ENCODE measurements around the gene MMP21. TPM values are rescaled to one million over a fixed set of nuclear protein-coding genes. Genes with fewer than 3 reads are reported as not detected.

Gene MMP21, protein sequence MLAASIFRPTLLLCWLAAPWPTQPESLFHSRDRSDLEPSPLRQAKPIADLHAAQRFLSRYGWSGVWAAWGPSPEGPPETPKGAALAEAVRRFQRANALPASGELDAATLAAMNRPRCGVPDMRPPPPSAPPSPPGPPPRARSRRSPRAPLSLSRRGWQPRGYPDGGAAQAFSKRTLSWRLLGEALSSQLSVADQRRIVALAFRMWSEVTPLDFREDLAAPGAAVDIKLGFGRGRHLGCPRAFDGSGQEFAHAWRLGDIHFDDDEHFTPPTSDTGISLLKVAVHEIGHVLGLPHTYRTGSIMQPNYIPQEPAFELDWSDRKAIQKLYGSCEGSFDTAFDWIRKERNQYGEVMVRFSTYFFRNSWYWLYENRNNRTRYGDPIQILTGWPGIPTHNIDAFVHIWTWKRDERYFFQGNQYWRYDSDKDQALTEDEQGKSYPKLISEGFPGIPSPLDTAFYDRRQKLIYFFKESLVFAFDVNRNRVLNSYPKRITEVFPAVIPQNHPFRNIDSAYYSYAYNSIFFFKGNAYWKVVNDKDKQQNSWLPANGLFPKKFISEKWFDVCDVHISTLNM
- not detected for total RNA-seq

DNA sequence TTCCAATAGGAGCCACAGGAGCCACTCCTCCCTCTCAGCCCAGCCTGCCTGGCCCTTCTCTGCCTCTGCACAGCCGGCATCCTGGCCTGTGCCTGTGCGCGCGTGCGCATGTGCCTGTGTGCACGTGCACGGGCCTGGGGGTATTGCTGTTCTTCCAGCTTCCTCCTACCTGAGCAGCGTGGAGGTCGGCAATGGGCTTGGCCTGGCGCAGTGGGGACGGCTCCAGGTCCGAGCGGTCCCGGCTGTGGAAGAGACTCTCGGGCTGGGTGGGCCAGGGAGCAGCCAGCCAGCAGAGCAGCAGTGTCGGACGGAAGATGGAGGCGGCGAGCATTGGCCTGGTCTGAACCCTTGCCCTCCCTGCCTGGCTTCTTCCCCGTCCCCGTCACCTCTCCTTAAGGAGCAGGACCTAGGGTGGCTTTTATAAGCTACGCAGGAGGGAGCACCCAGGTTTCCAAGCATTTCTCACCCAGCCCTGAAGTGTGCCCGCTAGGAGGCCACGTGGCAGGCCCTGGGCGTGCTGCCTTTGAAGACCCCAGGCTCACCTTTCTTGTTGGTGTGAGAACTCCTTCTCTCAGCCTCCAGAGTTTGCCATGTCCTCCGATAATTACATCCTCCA, at the start of gene MMP21:
Gene MMP21 (minus strand): TSS at position 331 of the 616 bp plus-strand sequence. CDS start 0 bp downstream, at position 331.
- DNase-seq, result no peak

DNA sequence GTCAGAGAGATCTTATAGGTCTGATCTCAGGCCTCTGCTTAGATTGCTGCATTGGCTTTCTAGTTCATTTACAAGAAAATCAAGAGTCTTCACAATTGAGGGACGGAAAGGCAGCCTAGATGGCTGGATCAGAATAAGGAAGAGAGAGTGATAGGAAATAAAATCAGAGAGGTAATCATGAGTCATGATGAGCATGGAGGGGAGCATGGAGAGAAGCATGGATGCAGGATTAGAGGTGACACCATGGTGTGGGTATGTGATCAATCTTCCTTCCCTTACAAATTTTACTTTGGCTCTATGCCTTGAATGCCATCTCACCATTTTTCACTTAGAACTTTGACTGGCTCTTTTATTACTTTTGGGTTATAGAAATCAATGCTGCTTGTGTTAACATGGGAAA, 49.1 kb upstream of the MMP21 start:
- DNase-seq, result no peak

DNA sequence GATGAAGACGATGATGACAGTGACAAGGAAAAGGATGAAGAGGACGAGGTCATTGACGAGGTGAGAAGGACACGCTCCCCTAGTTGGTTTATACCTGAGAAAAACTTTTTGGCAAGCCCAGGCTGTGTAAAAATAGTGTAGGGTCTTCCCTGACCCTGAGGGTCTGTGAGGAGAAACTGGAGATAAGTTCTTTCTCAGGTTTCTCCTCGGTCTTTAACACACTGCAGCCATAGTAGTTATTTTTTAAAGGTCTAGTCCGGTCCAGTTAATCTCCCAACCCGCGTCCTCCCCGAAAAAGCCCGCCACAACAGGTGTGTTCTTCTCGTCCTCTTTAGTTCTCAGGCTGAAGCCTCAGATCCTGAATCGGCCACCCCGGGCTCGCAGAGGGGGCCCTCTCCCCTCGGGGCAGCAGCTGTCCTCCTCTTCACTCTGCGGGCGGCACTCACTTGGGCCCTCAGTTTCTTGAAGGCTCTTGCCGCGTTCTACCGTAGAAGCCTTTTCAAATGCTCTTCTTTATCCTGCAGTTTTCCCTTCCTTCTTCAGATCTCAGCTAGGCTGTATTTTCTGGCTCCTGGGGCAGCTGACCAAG, 48.1 kb upstream of the MMP21 start:
- no peak for DNase-seq

DNA sequence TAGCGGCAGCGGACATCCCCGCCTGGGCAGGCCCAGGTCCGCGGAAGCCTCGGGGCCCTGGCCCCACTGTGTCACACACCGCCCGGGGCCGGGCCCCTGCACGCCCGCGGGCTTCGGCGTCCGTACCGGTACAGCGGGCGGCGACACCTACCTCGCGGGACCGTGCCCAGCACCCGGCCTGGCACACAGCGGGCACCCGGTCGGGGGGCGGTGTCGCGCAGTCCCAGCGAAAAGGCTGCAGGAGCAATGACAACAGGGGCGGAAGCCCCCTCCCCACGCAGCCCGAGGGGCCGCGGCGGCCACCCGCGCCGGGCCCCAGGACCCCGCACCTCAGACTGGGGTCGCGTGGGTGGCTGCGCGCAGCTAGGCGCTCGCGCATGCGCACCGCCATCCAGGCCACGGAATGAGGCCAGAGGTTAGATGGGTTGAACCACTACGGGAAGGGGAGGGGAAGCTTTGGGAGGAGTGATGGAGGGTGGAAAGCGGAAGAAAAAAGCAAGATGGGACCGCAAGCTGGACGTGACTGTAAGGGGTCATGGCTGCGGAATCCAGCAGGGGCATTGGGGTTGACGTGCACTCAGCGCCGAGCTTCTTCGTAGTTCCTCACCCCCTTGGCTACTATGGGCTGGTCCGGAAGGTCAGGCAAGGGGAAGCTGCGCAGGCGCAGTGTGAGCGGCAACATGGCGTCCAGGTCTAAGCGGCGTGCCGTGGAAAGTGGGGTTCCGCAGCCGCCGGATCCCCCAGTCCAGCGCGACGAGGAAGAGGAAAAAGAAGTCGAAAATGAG, 47.4 kb upstream of the MMP21 start, which contains the start of the genes BCCIP and UROS:
Gene BCCIP (plus strand): TSS at position 669 of the 785 bp plus-strand sequence. CDS start 12 bp downstream, at position 681.
Gene UROS (minus strand): TSS at position 381 of the 785 bp plus-strand sequence. CDS start 6,759 bp downstream, outside the sequence.
- peak; percentile 91 for DNase-seq

DNA sequence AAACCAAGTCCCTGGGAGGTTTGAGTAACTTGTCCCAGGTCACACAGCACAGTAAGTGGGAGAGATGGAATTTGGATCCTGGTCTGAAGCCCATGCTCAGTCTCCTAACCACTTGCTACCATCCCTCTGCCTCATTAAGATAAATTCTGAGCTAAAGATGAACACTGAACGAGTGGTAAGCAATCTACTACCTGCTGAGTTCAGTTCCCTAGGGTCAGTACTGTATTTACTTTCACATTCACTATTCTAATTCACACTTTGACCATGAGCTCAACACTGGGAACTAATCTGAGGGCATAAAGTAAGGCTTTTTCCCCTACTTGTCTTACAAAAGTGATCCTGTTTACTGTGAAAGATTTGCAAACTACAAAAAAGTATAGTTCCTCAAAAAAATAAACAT, 45.1 kb upstream of the MMP21 start:
- DNase-seq, result no peak

DNA sequence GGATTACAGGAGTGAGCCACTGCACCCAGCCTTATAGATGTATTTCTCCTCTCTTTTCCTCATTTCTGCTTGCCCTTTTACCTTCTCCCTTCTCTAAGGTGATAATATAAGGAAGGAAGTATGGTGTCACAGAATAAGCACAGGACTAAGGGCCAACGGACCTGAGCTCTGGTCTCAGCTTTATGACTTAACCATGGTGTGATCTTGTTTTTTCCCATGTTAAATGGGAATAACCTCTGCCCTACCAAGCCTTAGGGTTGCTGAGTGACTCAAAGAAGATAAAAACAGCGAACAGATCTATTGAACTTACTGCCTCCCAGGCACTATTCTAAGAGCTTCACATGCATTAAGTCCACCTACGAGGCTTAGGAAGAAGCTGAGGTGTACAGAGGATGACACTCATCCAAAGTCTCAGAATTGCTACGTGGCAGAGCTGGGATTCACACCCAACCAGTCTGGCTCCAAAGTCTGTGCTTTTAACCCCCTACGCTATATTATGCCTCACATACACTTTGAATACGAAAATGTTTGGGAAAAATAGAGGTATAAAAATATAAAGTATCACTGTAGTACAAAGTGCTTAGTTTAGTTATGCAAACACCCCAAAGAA, 41.8 kb upstream of the MMP21 start:
- no peak for DNase-seq

DNA sequence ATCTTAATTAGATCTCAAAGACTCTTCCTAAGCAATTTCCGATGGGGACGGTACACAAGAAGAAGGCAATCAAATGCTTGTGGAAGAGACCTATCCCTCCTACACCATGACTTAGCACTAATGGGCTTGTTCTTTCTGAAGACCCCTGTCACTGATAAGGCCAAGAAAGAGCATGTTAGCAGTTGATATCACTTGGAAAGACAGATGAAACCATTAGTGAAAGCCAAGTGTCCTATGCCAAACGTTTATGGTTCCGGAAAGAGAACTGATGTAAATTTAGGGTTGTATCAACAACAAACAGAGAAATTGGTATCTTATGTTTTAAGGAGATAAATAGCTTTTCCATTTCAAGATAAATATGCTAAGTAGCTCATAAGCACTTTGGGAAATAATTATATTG, 40.9 kb upstream of the MMP21 start:
- no peak for DNase-seq

DNA sequence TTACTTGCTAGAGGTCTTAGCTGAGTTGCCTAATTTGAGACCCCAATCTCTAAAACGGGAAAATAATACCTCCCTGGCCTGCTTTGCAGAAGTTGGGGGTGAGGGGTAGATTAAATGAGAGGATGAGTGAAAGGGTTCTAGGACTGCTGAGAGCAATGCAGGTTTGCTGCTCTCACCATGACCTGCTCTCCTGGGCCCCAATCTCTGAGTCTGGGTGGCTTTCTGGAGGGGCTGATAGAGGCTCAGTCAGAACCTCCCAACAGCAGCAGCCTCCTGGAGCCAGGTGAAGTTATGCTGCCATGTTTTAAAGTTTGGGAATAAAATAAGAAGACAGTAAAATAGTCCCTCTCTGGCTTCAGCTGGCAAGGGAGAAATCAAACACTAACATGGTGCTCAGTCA, 40.1 kb upstream of the MMP21 start:
- DNase-seq, result no peak

DNA sequence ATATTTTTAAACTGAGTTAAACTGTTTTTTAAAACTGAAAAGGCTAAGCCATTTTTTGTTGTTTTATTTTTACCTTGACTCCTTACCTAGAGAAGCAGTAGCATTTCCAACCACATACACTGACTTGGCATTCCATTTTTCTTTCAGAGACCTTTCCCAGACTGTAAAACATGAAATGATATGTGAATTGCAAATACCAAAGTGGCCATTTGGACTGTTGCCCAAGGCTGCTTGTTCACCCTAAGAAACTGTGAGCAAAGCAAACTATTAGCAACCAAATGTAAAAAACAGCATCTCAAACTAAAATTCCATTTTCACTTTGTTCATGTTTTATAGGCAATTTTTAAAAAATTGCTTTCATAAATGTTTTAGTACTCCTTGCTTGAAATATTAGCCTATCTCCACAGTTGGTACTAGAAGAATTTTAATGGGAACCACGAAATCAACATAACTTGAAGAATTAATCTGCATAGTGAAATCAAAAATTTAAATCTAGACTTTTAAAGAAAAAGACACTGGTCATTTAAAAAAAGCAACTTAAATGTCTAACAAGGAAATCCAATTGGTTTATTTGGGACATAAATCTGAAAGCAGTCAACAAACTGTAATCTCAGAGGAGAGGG, 36.6 kb upstream of the MMP21 start:
- DNase-seq, result no peak

DNA sequence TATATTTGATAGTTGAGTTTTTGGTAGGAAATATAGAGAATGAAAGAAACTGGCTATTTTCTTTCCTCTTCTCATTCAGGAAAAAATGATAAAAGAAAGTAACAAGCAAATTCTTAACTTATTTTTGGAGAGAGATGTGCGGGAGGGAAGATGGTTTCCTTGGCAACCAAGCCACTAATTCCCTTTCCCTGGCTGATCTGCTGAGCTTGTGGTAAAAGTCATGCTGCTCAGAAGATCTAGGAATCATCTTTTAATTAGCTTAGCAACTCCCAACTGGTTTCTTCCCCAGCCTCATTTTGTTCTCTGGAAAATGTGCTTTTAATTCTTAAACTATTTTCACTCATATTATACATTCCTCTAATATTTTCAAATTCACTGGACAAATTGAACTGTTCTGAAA, 35.6 kb upstream of the MMP21 start:
- no peak for DNase-seq

DNA sequence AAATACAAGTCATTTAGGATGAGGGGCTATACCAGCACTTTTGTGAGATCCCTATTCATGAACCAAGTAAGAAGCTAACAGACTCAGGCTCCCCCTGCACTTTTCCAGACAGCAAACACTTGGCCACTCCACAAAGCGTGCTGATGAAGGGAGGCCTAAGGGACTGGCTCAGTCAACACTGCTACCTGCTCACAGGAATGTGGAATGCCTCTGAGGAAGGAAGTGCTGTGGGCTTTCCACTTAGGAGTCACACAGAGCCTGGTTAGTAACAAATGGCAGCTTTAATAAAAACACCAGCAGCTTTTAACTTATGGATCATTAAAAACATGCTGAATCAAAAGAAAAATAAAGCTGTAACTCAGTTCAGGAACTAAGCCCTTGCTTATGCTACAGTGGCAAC, 32.4 kb upstream of the MMP21 start:
- no peak for DNase-seq

DNA sequence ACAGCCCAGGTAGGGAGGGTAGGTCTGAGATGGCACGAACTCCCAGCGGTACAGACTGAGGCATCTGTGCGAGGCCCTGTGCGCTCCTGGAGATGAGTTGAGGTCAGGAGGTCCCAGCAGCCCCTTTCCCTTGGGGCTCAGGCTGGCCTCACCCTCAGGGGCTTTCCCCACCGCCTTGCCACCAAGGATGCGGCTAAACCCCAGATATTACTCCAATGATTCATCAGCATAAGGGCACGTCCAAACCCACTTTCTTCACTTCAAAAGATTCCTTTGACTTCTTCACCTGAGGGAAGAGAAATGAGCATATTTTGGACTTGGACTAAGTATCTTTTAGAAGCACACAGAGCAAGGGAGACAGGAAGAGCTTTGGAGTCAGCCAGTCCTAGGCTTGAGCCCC, 27.1 kb upstream of the MMP21 start:
- DNase-seq, result no peak

DNA sequence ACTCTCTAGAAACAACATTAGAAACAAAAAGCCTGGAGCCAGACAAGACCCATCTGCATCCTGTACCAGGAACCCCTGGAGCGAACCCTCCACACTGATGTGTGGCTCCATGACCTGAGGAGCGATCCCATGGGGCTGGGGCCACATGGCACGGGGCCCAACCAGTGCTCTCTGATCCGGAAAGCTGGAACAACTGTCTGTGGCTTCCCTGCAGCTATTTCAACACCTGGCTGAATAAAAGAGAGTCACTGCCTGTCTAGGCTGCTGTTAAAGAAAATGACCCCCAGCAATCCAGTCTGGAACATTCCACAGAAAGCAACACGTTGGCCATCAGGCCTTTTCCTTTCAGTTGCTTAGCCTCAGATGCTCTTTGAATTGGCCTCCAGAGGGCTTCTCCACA, 26.5 kb upstream of the MMP21 start:
- no peak for DNase-seq

DNA sequence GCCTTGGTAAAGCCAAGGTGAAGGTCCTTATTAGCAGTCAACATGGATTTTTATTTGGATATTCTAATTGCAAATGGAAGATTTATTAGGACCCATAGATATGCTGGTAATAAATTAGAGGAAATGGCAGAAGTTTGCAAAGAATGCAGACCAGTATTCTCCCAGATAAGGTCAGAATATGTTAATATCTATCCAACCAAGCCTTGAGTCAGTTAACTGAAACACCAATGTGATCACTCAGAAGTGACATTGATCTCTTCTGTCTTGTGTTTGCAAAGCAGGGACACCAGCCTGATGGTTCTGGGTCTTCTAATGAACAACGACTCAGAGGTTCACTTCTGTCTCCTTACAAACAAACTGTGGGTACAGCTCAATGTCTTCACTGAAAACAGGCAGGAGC, 26.0 kb upstream of the MMP21 start:
- no peak for DNase-seq

DNA sequence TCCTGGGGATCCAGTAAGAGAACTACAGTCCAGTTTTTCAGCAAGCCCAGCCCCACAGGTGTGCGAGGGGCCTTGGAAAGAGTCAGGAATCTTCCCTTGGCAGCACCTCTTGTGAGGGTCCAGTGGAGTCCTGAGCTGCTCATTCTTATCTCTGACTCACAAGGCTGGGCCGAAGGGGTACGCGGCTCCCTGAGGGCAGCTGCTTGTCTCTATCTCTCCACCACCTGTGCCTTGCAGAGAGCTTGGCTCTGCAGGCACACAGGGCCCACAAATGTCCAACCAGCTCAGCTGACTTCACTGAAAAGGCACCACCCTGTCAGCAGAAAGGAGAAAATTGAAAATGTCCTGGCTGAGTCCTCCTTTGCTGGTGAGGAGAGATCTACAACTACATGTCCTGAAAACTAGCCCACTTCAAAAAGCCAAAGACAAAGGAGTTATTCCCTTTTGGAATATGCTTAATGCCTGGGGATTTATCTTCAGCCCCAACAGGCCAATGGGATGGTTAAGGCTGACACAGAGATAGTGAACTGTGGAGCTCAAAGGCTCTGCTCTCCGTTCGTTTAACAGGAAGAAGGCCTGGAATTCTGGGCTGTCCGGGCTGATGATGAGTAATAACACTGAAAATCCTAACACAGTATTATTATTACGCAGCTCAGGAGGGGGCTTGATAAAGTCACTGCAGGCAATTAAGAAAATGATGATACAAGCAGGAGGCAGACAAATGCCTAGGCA, 24.0 kb upstream of the MMP21 start:
- DNase-seq, result no peak

DNA sequence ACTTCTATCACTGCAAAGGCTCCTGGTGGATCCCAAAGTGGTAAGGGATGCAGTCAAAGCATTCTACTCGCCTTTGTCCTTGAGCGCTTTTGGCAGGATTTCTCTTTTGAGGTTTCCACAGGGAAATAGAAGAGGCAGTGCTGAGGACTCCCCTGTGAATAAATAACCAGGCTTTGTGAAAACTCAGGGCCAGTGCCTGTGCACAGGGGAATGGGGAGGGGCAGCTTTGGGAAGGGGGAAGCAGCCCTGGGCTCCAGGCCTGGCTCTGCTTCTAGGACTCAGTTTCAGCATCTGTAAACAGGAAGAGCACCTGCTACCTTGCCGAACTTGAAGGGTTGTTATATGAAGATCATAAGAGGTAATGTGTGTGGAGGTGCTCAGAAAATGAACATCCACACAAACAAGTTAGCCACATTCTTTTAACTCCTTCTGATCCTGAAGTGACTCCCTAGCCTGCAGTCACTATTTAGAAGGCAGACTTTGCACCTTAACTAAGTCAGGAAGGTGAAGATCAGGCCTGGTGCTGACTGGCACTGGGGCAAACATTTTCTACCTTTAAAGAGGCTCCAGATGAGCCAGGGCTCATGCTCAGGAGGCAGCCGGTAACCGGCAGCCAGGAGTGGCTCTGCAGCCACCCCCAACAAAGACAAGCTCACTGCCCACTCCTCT, 22.5 kb upstream of the MMP21 start:
- DNase-seq, result no peak

DNA sequence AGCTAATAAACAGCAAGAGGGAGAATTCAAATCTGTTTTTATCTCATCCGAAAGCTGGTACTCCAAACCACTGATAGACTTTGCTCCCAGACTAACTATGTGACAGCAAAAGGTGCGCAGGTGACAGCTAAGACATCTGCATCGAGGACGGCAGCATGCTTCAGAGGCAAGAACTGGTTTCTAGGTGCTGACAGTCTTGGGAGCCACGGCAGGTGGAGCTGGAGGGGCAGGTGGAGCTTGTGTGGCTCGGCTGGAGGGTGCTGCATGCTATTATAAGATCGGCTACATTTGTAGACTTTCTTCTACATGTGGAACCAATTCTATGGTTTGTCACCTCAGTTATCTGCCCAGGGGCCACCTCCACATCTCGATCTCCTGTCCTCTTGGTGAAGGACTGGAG, 21.8 kb upstream of the MMP21 start:
- no peak for DNase-seq

DNA sequence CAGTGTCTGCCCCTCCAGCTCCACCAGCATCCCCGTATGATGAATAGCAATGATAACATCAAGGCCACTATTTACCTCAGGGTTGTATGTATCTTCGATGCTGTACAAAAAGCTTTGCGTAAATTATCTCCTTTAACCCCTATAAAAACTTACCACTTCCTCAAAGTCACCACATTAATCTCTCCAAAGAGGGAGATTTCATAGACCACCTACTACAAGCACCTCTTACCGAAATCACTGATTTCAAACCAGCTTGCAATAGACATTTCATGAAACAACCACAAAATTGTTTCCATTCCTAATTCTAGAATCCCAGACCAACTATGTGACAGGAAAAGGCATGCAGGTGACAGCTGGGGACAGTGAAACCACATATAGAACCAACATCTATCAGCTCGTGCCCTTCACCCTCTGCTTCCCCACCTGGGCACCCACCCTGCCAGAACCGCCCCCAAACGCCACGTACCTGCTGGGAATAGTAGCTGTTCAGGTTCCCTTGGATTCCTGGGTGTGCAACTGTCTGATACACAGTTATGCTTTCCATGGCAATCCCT, 20.1 kb upstream of the MMP21 start:
- no peak for DNase-seq

DNA sequence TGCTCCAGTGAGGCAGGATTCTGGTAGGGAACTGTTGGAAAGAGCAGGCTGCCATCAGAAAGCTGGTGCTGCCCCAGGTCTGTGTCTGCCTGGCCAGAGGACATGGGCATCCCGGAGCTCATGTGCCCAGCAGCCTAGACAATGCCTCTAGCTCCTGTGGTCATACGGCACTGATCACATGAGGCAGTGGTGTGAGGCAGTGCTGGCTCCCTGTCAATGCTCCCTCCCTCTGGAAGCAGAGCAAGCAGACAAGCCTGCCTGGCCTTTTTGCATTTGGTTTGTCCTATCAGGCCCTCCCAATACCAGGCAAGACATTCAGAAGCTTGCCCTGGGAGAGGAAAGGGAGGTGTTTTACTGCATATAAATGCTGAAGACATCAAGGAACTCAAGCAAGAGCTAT, 19.5 kb upstream of the MMP21 start:
- no peak for DNase-seq
